Stimulated activated CD4-positive, alpha-beta T cell treated with anti-CD3 and anti-CD28 coated beads, Interleukin-1b, Interleukin-23, amount 100 ng/mL, for 24 hours (primary cell): ENCODE measurements around the gene IFT20.
A peak's percentile ranks its signal among the peaks of the same experiment; 100 is the strongest.

Experiments
- DNase-seq, 4 experiments: peaks; one replicate each; pipeline ENCODE4 v3.0.0-alpha.2; 2020; ENCODE audit warnings: low read depth in 4 of 4, low spot score in 1 of 4

The IFT20 gene

DNA sequence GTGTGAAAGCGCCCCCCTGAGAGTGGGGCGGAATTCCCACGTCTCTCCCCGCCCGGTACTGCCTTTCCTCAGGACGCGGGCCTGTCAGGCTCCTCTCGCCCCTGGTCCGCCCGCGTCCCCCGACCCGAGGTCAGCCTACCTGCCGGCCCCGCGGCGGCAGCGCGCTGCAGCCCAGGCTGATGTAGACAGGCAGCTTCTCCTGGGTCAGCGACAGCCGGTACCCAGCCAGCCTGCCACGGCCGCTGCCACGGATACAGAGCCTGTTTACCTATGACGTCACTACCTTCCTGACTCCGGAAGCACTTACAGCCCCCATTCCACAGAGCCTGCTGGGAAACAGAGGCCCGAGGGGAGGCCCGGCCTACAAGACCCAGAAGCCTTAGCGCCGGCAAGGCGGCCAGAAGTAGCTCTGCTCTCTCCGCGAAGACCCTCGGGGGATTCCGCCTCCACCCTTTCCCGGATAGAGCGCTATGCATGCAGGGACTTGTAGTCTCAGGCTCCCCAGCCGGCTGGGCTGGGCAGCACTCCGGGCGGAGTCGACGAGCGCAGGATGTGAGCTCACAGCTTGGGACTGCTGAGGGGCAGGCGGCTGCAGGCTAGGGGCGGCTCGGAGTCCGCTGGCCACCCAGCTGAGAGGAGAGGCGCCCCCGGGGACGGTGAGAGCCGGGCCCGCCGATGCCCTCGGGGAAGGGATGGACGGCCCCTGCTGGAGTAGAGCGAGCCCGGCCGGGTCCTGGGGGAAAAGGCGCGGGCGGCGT is at the start of gene IFT20, which contains the start of gene TNFAIP1:
Gene IFT20, minus strand, starts transcription at position 272 of the 758 bp plus-strand sequence. CDS start 3,487 bp downstream, outside the sequence.
Gene TNFAIP1, plus strand, starts transcription at position 561 of the 758 bp plus-strand sequence. CDS start 3,761 bp downstream, outside the sequence.
- DNase-seq = peak; percentile 85 to 97 (median 91)

DNA sequence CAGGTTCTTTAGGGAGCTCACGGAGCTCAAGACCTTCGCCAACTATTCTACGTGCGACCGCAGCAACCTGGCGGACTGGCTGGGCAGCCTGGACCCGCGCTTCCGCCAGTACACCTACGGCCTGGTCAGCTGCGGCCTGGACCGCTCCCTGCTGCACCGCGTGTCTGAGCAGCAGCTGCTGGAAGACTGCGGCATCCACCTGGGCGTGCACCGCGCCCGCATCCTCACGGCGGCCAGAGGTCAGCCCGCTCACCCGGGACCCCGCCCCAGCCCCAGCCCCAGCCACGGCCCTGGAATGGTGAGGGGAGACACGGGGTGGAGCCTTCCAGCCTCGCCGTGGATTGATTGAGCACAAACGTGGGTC is 49.7 kb upstream of the IFT20 start:
- DNase-seq = no peak

DNA sequence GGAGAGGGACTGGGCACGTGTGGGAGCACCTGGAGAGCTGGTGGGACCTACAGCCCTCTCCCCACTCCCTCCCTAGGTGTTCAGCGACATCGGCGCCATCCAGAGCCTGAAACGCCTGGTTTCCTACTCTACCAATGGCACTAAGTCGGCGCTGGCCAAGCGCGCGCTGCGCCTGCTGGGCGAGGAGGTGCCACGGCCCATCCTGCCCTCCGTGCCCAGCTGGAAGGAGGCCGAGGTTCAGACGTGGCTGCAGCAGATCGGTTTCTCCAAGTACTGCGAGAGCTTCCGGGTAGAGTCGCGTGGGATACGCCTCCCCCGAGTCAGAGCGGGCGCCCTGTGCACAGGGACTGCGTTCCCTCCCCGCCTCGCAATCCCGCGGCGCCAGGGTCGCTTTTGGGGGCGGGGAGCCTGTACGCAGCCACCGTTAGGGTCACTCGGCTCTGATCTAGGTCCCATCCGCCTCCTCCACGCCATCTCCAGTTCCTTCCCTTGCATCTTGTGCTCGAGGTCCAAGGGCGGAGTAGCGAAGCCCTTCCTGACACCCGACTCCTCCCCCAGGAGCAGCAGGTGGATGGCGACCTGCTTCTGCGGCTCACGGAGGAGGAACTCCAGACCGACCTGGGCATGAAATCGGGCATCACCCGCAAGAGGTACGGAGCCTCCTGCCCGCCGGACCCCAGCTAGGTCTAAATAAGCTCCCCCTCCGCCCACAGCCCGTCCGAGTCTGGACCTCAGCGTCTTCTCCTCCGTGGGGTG is 49.2 kb upstream of the IFT20 start:
- DNase-seq = peak in 3 of 4 experiments; percentile 38 to 50 (median 45)

DNA sequence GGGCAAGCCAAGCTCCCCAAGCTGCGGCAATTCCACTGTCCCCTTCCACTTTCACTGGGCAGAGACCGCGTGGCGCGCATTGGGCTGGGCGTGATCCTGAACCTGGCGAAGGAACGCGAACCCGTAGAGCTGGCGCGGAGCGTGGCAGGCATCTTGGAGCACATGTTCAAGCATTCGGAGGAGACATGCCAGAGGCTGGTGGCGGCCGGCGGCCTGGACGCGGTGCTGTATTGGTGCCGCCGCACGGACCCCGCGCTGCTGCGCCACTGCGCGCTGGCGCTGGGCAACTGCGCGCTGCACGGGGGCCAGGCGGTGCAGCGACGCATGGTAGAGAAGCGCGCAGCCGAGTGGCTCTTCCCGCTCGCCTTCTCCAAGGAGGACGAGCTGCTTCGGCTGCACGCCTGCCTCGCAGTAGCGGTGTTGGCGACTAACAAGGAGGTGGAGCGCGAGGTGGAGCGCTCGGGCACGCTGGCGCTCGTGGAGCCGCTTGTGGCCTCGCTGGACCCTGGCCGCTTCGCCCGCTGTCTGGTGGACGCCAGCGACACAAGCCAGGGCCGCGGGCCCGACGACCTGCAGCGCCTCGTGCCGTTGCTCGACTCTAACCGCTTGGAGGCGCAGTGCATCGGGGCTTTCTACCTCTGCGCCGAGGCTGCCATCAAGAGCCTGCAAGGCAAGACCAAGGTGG is 46.0 kb upstream of the IFT20 start:
- no peak for DNase-seq

DNA sequence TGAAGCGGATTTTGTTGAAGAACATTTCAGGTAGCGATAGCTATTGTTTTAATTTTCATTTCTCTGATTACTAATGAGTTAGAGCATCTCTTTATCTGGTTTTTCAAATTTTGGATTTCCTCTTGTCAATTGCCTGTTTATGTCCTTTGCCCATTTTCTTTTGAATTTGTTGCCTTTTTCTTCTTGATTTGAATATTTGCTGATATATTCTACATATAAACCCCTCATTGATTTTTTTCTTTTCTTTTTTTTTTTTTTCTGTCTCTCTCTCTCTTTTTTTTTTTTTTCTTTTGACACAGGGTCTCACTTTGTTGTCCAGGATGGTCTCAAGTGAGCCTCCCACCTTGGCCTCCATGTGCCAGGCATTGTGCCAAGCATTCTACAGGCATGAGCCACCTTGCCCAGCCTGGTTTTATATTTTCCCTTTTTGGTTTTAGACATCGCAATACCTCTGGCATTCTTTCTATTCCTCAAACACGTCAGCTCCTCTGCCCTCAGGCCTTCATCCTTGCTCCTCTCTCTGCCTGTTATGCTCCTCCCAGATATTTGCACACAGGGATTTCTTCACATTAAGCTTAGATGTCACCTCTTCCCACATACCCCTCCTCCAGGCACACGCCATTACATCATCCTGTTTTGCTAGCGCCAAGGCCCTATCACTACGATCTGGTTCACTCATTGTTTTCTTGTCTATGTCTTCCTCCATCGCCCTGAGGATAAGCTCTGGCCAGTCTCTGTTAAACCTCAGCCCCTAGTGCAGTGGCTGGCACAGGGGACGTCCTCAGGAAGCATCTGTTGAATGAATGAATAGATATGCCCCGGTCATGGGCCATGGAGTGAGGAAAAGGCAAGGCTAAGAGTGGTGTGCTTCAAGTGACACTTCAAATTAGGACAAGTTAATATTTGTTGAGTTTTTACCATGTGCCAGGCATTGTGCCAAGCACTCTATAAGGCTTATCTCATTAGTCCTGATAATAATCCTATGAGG is 44.8 kb upstream of the IFT20 start:
- DNase-seq = no peak

DNA sequence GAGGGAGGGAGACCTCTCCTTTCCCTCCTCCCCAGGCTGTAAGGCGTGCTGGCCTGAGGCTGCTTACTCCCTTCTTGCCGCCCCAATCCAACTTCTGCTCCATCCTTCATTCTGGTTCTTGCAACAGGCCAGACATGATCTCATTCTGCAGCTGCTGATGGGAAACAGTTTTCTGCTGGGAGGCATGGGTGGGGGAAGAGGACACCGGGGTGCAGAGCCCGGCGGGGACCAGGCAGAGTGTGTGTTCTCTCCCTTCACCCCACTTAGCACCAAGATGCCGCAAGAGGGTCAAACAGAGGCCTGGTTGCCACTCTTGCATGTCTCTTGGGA is 37.6 kb upstream of the IFT20 start:
- DNase-seq = no peak

DNA sequence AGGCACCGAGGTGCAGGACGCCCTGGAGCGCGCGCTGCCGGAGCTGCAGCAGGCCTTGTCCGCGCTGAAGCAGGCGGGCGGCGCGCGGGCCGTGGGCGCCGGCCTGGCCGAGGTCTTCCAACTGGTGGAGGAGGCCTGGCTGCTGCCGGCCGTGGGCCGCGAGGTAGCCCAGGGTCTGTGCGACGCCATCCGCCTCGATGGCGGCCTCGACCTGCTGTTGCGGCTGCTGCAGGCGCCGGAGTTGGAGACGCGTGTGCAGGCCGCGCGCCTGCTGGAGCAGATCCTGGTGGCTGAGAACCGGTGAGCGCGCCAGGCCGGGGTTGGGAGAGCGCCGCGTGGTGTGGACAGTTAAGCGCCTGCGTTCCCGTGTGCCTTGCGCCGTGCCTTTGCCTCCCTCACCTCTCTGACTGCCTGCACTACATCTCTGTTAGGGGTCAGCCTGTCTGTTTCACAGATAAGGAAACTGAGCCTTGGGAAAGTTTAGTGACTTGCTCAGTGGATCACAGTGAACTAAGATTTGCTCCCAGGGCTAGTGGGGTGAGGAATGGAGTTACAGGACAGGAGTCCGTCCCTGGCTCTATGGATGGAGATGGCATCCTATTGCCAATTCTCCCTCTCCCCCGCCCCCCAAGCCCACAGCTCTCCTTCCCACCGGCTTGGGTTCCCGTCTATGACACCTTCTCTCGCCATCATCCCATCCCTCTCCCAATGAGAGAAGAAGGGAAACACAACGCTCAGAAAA is 37.1 kb upstream of the IFT20 start:
- DNase-seq = no peak

GRCh38 chr17:28371245-28372202 is 36.3 kb upstream of the IFT20 start, which contains the start of gene SARM1:
TSS of gene SARM1 (plus strand) at chr17:28371694. CDS start at chr17:28372033, 339 bp downstream.
- peak; percentile 54 to 89 (median 69) for DNase-seq

DNA sequence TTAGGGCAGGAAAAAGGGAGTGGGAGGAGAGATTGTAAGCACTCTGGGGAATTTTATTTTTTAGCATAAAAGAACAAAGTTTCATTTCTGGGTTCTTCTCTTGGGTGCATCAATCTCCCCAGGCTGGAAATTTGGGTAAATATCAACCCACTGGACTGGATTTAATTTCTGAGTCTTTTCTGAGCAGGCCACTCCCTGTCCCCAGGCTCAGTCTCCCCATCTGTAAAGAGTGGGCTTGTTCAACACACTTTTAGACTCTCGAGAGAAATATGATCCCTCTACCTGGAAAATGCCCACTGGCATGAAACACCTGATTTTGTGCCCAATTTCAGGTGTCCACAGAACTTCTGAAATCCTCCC is 35.5 kb upstream of the IFT20 start:
- DNase-seq = no peak

DNA sequence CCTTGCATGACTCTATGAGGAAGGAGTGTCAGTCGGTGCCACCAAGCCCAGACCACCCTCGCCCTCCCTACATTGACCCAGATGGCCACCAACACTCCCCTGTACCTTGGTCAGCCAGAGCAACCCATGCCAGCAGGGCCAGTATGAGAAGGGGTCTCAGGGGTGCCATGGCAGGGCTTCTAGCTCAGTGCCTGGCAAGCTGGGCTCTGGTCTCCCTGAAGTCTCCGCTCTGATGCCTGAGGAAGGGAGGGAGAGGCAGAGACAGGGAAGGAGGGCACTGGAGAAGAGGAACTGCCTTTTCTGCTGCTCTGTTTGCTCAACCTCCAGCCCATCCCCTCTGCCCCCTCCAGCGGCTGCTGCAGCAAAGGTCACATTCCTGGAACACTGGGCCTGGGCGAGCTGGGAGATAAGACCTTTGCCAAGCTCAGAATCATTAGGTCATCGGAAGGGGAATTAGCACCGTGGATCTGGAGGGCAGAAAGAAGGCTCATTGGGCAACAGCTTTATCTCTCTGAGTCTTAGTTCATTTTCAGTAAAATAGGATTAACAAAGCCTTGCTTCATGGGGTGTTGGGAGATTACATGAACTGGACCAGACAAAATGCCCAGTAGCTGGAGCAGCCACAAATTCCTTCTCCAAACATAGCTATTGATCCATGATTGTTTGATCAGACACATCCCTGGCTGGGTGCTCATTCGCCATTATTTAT is 34.9 kb upstream of the IFT20 start, which contains the start of gene VTN:
Gene VTN, minus strand, starts transcription at position 273 of the 709 bp plus-strand sequence. Its CDS starts 104 bp downstream, at position 169.
- DNase-seq = no peak

GRCh38 chr17:28369684-28370034 is 34.4 kb upstream of the IFT20 start:
- DNase-seq = no peak

GRCh38 chr17:28368915-28369683 is 33.8 kb upstream of the IFT20 start:
- no peak for DNase-seq

GRCh38 chr17:28368306-28368831 is 33.1 kb upstream of the IFT20 start:
- DNase-seq = no peak

GRCh38 chr17:28367641-28368305 is 32.5 kb upstream of the IFT20 start:
- DNase-seq = no peak

- no peak for DNase-seq
Observed at GRCh38 chr17:28366605-28367004, 31.3 kb upstream of the IFT20 start.

DNA sequence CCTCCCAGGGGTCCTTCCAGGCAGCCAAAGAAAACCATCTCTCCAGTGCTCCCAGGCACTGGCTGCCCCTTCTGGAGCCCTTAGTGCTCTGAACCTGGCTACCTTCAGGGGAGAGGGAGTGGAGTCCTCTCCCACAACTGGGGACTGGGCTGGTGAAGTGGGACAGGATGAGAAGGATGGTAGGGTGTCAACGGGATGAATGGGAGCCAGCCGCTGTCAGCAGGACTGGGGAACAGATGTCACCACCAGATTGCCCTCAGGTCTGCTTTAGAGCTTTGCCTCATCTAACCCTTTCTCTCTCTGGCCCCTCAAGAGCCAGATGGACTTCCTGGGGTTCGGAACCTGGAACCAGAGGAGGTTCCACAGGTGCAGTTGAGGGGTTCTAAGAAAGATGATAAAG is 30.2 kb upstream of the IFT20 start:
- DNase-seq = no peak
